Endodermal cell (in vitro differentiated cells): ENCODE data around the gene ARHGAP29. TPM values are rescaled to one million over a fixed set of nuclear protein-coding genes. Genes with fewer than 3 reads are reported as not detected.

Source experiments
- DNase-seq: peaks from one replicate; pipeline ENCODE4 v3.0.0-alpha.2; 2017
- H3K27ac ChIP-seq: 2 replicates; pipeline ENCODE4 v1.5.1; 2013; ENCODE audit warnings: mild to moderate bottlenecking, low read depth, low read length, moderate library complexity
- H3K27me3 ChIP-seq: 2 replicates; pipeline ENCODE4 v1.6.1; 2013; ENCODE audit warnings: mild to moderate bottlenecking, low read length, moderate library complexity; ENCODE audit not compliant: insufficient read depth, control insufficient read depth, poor library complexity, severe bottlenecking
- H3K36me3 ChIP-seq: 2 replicates; pipeline ENCODE4 v1.7.0; 2013; ENCODE audit warnings: mild to moderate bottlenecking, low read length, moderate library complexity; ENCODE audit not compliant: control insufficient read depth, insufficient read depth
- H3K4me1 ChIP-seq: one replicate; pipeline ENCODE4 v1.7.0; 2013; ENCODE audit warnings: low read length; ENCODE audit not compliant: control insufficient read depth, insufficient read depth
- H3K4me3 ChIP-seq: 2 replicates; pipeline ENCODE4 v1.5.1; 2013; ENCODE audit warnings: mild to moderate bottlenecking, low read length, moderate library complexity
- H3K9ac ChIP-seq: 2 replicates; pipeline ENCODE4 v1.6.1; 2013; ENCODE audit warnings: mild to moderate bottlenecking, low read length, moderate library complexity; ENCODE audit not compliant: poor library complexity, severe bottlenecking; ENCODE audit errors: extremely low read depth
- H3K9me3 ChIP-seq: 2 replicates; pipeline ENCODE4 v1.6.1; 2013; ENCODE audit warnings: mild to moderate bottlenecking, low read length, moderate library complexity; ENCODE audit not compliant: control insufficient read depth
- H3K27ac Mint-ChIP-seq: 2 replicates; pipeline ENCODE4 v1.8.0; 2020; ENCODE audit warnings: mixed read lengths
- H3K27me3 Mint-ChIP-seq: 2 replicates; pipeline ENCODE4 v1.8.0; 2021; ENCODE audit warnings: mild to moderate bottlenecking, mixed read lengths; ENCODE audit not compliant: insufficient read depth
- H3K36me3 Mint-ChIP-seq: 2 replicates; pipeline ENCODE4 v1.8.0; 2020; ENCODE audit warnings: low read depth, mixed read lengths
- H3K4me1 Mint-ChIP-seq: 2 replicates; pipeline ENCODE4 v1.8.0; 2020; ENCODE audit warnings: mixed read lengths
- H3K4me3 Mint-ChIP-seq: 2 replicates; pipeline ENCODE4 v1.8.0; 2020; ENCODE audit warnings: mild to moderate bottlenecking, moderate library complexity, mixed read lengths
- H3K9me3 Mint-ChIP-seq: 2 replicates; pipeline ENCODE4 v1.8.0; 2020; ENCODE audit warnings: mild to moderate bottlenecking, mixed read lengths
- WGBS, 2 experiments: methylation state at CpG; one replicate each; pipeline versions ENCODE4 v1.1.5 to v1.1.7; 2013; ENCODE audit warnings: missing lambda C conversion rate in 2 of 2, mixed read lengths in 1 of 2; ENCODE audit not compliant: insufficient coverage in 1 of 2, insufficient read length in 1 of 2; 5-methylcytosine and 5-hydroxymethylcytosine counted together
- total RNA-seq, 2 donors: library from RNA; stranded (reverse); fragmentation: NEBNext Ultra II Directional in 1 of 2; extraction: Animal tissue kit (Norgen Biotek cat#: 25700) in 1 of 2; gene quantifications; 2 replicates in 1 of 2; 3 replicates in 1 of 2; pipeline ENCODE4 v1.2.1, GENCODE V29; 2021
- TF ChIP-seq, protein P1 (sequence below): fragments of 200-600 bp; sonication (generic); conservative IDR thresholded peaks from 2 replicates; pipeline ENCODE4 v1.5.0; 2021; ENCODE audit warnings: antibody characterized with exemption, mild to moderate bottlenecking

Gene ARHGAP29
- total RNA-seq, 2 donors from 2014 or later, result 31.5 to 38.9 TPM

DNA sequence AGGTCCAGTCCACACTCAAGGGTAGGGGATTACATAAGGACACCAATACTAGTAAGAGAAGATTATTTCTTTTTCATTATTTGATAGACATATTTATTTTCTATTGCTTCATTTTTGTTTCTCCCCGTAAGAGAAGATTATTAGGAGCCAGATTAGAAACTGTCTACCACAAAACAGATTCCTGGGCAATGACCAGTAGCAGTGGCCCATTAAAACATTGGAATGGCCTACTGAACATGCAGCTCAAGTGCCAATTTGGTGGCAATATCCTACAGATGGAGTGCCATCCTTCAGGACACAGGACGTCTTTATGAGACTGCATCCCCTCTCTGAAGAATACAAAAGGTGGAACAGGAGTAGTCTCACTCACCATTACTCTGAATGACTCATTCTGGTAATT is 34.0 kb upstream of the ARHGAP29 start:
- no peaks in the 10 kb centered on the region for H3K36me3 Mint-ChIP-seq
- no peaks in the 10 kb centered on the region for H3K4me1 Mint-ChIP-seq
- no peak overlapping the region for H3K9ac ChIP-seq
- no peaks in the 10 kb centered on the region for H3K36me3 ChIP-seq
- H3K9me3 Mint-ChIP-seq, result no peaks in the 10 kb centered on the region
- H3K4me3 ChIP-seq, result no peak overlapping the region
- no peak overlapping the region for H3K27ac Mint-ChIP-seq
- DNase-seq, result no peak
- H3K9me3 ChIP-seq, result peaks cover 7% of the 10 kb centered on the region
- H3K27me3 Mint-ChIP-seq, result peaks cover 7% of the 10 kb centered on the region
- no peak overlapping the region for H3K27ac ChIP-seq
- no peaks in the 10 kb centered on the region for H3K4me1 ChIP-seq
- TF ChIP-seq, protein P1, sequence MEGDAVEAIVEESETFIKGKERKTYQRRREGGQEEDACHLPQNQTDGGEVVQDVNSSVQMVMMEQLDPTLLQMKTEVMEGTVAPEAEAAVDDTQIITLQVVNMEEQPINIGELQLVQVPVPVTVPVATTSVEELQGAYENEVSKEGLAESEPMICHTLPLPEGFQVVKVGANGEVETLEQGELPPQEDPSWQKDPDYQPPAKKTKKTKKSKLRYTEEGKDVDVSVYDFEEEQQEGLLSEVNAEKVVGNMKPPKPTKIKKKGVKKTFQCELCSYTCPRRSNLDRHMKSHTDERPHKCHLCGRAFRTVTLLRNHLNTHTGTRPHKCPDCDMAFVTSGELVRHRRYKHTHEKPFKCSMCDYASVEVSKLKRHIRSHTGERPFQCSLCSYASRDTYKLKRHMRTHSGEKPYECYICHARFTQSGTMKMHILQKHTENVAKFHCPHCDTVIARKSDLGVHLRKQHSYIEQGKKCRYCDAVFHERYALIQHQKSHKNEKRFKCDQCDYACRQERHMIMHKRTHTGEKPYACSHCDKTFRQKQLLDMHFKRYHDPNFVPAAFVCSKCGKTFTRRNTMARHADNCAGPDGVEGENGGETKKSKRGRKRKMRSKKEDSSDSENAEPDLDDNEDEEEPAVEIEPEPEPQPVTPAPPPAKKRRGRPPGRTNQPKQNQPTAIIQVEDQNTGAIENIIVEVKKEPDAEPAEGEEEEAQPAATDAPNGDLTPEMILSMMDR, result no peak
- H3K27me3 ChIP-seq, result no peaks in the 10 kb centered on the region
- H3K4me3 Mint-ChIP-seq, result no peak overlapping the region
- 92 to 96% methylated on average over 1 to 2 of the region's 2 CpGs for WGBS, 2 experiments

DNA sequence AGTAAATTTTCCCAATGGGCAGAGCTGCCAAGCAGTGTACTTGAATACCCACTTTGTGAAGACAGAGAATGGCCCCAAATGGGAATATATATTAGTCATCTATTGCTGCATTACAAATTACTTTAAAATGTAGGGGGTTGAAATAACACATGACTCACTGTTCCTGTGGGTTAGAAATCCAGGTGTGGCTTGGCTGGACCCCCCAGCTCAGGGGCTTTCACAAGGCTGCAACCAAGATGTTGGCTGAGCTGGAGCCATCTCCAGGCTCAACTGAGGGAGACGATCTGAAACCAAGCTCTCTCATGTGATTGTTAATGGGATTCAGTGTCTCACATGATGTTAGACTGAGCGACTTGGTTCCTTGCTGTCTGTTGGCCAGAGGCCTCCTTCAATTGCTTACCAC is 33.4 kb upstream of the ARHGAP29 start:
- no peak for DNase-seq
- TF ChIP-seq, protein P1, result no peak
- Mint-ChIP-seq H3K9me3 (no peaks in the 10 kb centered on the region), H3K36me3 (no peaks in the 10 kb centered on the region), H3K27ac (no peak overlapping the region), H3K4me1 (no peaks in the 10 kb centered on the region), H3K27me3 (peaks cover 9% of the 10 kb centered on the region), H3K4me3 (no peak overlapping the region)
- no peak overlapping the region for H3K27ac ChIP-seq
- H3K9ac ChIP-seq, result no peak overlapping the region
- WGBS, 2 experiments, result 94% methylated on average over 2 of the region's 2 CpGs; no CpG with 5 or more reads in 1 of the 2 experiments
- H3K27me3 ChIP-seq, result no peaks in the 10 kb centered on the region
- no peak overlapping the region for H3K4me3 ChIP-seq
- H3K9me3 ChIP-seq, result peaks cover 7% of the 10 kb centered on the region
- no peaks in the 10 kb centered on the region for H3K36me3 ChIP-seq
- no peaks in the 10 kb centered on the region for H3K4me1 ChIP-seq

DNA sequence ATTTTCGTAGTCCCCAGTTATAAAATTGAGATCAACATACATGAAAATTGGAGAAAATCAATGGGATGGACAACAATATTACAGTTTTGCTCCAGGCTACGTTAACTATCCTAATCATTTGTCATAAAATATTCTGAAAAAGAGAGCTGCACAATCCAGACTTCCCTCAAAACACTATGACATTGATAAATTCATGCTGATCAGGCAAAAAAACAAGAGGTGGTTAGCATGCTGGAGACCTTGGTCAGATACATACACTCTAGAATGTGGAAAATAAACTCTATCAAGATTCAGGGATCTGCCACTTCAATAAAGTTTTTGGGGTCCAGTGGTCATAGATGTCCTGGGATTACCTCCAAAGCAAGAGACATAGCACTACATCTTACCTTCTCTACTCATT is 32.5 kb upstream of the ARHGAP29 start:
- no peak overlapping the region for H3K27ac ChIP-seq
- no peaks in the 10 kb centered on the region for H3K36me3 ChIP-seq
- peaks cover 12% of the 10 kb centered on the region for H3K27me3 Mint-ChIP-seq
- H3K27ac Mint-ChIP-seq, result no peak overlapping the region
- no peaks in the 10 kb centered on the region for H3K4me1 Mint-ChIP-seq
- H3K27me3 ChIP-seq, result no peaks in the 10 kb centered on the region
- DNase-seq, result no peak
- TF ChIP-seq, protein P1, result no peak
- H3K4me3 Mint-ChIP-seq, result no peak overlapping the region
- no peaks in the 10 kb centered on the region for H3K36me3 Mint-ChIP-seq
- H3K9me3 ChIP-seq, result peaks cover 7% of the 10 kb centered on the region
- H3K4me1 ChIP-seq, result no peaks in the 10 kb centered on the region
- H3K9ac ChIP-seq, result no peak overlapping the region
- no peaks in the 10 kb centered on the region for H3K9me3 Mint-ChIP-seq
- no peak overlapping the region for H3K4me3 ChIP-seq
- 86 to 87% methylated on average over 2 of the region's 2 CpGs for WGBS, 2 experiments
